Activated T-cell treated with anti-CD3 and anti-CD28 coated beads, Interleukin-2, amount 50 U/mL, for 72 hours (primary cell): ENCODE measurements around the gene PRR23B. TPM values are rescaled to one million over a fixed set of nuclear protein-coding genes. Genes with fewer than 3 reads are reported as not detected.

Experiments used
- ATAC-seq, 2 donors: fragments of 150-1000 bp; cut with Tn5 transposase; replicated peaks in 1 of 2; 2 replicates each; pipeline ENCODE4 v1.10.0; 2021; ENCODE audit warnings: moderate library complexity in 2 of 2, mild to moderate bottlenecking in 1 of 2
- DNase-seq, 2 donors: peaks; one replicate each; pipeline ENCODE4 v3.0.0; 2021 to 2022; ENCODE audit warnings: mixed read lengths in 1 of 2
- H3K27ac Mint-ChIP-seq: one replicate; pipeline ENCODE4 v1.8.0; 2022; ENCODE audit warnings: mild to moderate bottlenecking, moderate library complexity, mixed read lengths
- H3K27me3 Mint-ChIP-seq: one replicate; pipeline ENCODE4 v1.8.0; 2022; ENCODE audit warnings: low read depth, mixed read lengths
- H3K36me3 Mint-ChIP-seq, 2 donors: one replicate each; pipeline ENCODE4 v1.8.0; 2022; ENCODE audit warnings: mixed read lengths in 2 of 2, mild to moderate bottlenecking in 1 of 2; ENCODE audit not compliant: insufficient read depth in 2 of 2
- H3K4me1 Mint-ChIP-seq: one replicate; pipeline ENCODE4 v1.8.0; 2022; ENCODE audit warnings: low read depth, mixed read lengths
- H3K4me3 Mint-ChIP-seq, 2 donors: one replicate each; pipeline ENCODE4 v1.8.0; 2022; ENCODE audit warnings: mild to moderate bottlenecking in 2 of 2, mixed read lengths in 2 of 2, moderate library complexity in 2 of 2
- H3K9me3 Mint-ChIP-seq, 2 donors: one replicate each; pipeline ENCODE4 v1.8.0; 2022; ENCODE audit warnings: mixed read lengths in 2 of 2
- total RNA-seq, 2 donors: library from RNA; stranded (reverse); gene quantifications; one replicate each; pipeline ENCODE4 v1.2.3, GENCODE V29; 2022

The PRR23B gene
- total RNA-seq, 2 donors from 2014 or later = not detected

DNA sequence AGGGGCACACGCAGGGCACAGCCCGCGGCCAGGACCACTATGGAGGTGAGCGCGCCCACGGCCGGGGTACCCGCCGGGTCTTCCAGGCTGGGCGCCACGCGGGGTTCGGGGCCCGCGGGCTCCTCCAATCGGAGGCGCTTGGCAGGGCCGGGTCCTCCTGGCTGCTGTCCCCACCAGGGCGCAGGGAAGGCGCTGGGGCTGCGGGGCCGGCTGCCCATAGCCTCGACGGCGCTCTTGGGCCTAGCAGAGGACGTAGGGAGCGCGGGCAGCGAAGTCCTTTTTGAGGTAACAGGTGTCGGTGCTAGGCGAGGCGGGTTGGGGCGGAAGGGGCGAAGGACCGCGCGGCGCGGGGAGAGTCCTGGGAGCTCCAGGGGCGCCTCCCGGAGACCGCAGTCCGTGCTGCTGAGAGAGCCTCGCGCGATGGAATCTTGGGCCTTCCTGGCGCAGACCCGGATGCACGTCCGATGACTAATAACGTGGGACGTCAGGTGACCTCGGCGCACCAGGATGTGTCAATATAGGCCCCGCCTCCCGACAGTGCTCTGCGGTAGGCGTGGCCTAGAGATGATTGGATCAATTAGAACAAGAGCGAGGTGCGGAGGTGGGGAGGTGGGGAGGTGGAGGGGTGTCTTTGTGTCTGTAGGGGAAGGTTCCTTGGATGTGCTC lies 14.5 kb downstream of the PRR23B start, which contains the start of gene PRR23A:
PRR23A (minus strand) TSS at position 218 of the 666 bp plus-strand sequence; CDS start at position 218, 0 bp downstream.
- no peaks in the 10 kb centered on the region for H3K4me1 Mint-ChIP-seq
- H3K9me3 Mint-ChIP-seq = peaks cover 10 to 13% of the 10 kb centered on the region in 2 donors
- DNase-seq (no peak), ATAC-seq (no peak)
- H3K27me3 Mint-ChIP-seq = no peaks in the 10 kb centered on the region
- H3K27ac Mint-ChIP-seq = no peak within 1 kb of the TSS
- peaks cover 4 to 9% of the 10 kb centered on the region in 2 donors for H3K36me3 Mint-ChIP-seq
- H3K4me3 Mint-ChIP-seq = no peak within 1 kb of the TSS

GRCh38 chr3:139005356-139005993 lies 15.3 kb downstream of the PRR23B start:
- peaks cover 13 to 17% of the 10 kb centered on the region in 2 donors for H3K9me3 Mint-ChIP-seq
- ATAC-seq (no peak), DNase-seq (no peak)
- no peak overlapping the region for H3K4me3 Mint-ChIP-seq
- H3K4me1 Mint-ChIP-seq = no peaks in the 10 kb centered on the region
- H3K27ac Mint-ChIP-seq = no peak overlapping the region
- H3K36me3 Mint-ChIP-seq = peaks cover 7 to 10% of the 10 kb centered on the region in 2 donors
- no peaks in the 10 kb centered on the region for H3K27me3 Mint-ChIP-seq

GRCh38 chr3:138995706-138996105 lies 25.0 kb downstream of the PRR23B start:
- no peak overlapping the region for H3K4me3 Mint-ChIP-seq
- H3K9me3 Mint-ChIP-seq = no peaks in the 10 kb centered on the region
- no peak overlapping the region for H3K27ac Mint-ChIP-seq
- no peak for ATAC-seq
- H3K4me1 Mint-ChIP-seq = no peaks in the 10 kb centered on the region
- H3K27me3 Mint-ChIP-seq = peaks cover 28% of the 10 kb centered on the region
- no peaks in the 10 kb centered on the region for H3K36me3 Mint-ChIP-seq
- no peak for DNase-seq

DNA sequence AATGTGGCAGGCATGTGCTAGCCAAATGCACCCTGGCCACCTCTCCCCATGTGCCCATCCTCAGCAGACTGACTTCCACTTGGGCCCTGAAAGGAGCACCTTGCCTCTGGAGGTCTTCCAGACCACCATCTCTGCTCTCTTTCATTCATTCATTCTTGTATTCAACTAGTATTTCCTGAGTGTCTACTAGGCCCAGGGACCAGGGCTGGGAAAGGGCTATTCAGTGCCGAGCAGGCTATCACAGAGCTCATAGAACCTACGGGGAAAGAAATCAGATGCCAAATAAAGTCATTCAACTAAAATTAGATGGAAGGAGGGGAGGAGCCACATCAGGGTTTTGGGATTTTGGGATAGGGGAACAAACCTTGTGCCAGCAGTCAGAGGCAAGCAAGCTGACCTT lies 33.5 kb downstream of the PRR23B start:
- Mint-ChIP-seq H3K9me3 (no peaks in the 10 kb centered on the region), H3K27ac (no peak overlapping the region), H3K36me3 (no peaks in the 10 kb centered on the region), H3K27me3 (peaks cover 10% of the 10 kb centered on the region), H3K4me3 (no peak overlapping the region), H3K4me1 (no peaks in the 10 kb centered on the region)
- no peak for ATAC-seq
- DNase-seq = no peak

- no peaks in the 10 kb centered on the region for H3K36me3 Mint-ChIP-seq
- H3K4me1 Mint-ChIP-seq = no peaks in the 10 kb centered on the region
- H3K9me3 Mint-ChIP-seq = no peaks in the 10 kb centered on the region
- H3K27ac Mint-ChIP-seq = no peak overlapping the region
- H3K4me3 Mint-ChIP-seq = no peak overlapping the region
- H3K27me3 Mint-ChIP-seq = peaks cover 10% of the 10 kb centered on the region
- ATAC-seq (no peak), DNase-seq (no peak)
Measured at GRCh38 chr3:138985932-138986331, 34.8 kb downstream of the PRR23B start.

DNA sequence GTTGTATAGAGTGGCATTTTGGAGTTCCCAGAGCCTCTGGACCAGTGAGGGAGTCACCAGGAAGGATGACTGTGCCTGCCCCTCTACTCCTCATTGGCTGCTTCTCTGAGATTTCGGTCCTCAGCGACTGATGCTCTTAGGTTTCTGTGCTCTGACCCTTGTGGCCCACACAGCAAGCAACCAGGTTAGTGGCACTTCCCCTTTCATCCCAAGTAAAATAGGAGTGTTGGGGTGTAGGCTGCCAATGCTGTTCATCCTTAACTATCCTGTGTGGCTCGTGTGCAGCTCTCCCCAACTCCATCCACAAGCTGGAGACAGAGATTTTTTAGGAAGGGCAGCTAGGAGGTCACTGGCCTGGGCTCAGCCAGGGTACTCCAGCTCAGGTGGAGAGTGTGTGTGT lies 35.9 kb downstream of the PRR23B start:
- Mint-ChIP-seq H3K27ac (no peak overlapping the region), H3K27me3 (peaks cover 10% of the 10 kb centered on the region), H3K9me3 (no peaks in the 10 kb centered on the region), H3K4me3 (no peak overlapping the region), H3K36me3 (no peaks in the 10 kb centered on the region), H3K4me1 (no peaks in the 10 kb centered on the region)
- no peak for ATAC-seq
- DNase-seq = no peak

DNA sequence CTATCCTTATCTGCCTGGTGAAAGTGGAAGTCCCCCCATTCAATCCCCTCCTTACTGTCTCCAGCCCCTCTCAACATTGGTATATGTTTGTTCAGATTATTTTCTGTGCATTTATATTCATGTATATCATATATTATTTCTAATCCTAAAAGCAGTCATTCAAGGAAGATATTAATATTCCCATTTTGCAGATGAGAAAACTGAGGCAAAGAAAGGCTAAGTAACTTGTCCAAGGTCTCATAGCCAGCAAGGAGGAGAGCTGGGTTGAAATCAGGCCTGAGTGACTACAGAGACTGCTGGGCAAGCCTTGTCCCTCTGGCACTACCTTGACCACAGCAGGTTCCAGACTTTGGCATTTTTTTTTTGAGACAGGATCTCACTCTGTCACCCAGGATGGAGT lies 44.7 kb downstream of the PRR23B start:
- H3K27me3 Mint-ChIP-seq = peaks cover 8% of the 10 kb centered on the region
- H3K36me3 Mint-ChIP-seq = no peaks in the 10 kb centered on the region
- ATAC-seq = no peak
- no peak for DNase-seq
- no peaks in the 10 kb centered on the region for H3K4me1 Mint-ChIP-seq
- no peak overlapping the region for H3K27ac Mint-ChIP-seq
- H3K9me3 Mint-ChIP-seq = no peaks in the 10 kb centered on the region
- no peak overlapping the region for H3K4me3 Mint-ChIP-seq

- Mint-ChIP-seq H3K4me1 (no peaks in the 10 kb centered on the region), H3K9me3 (no peaks in the 10 kb centered on the region), H3K27ac (peak overlapping the region; percentile 30), H3K27me3 (peaks cover 14% of the 10 kb centered on the region), H3K4me3 (no peak overlapping the region), H3K36me3 (no peaks in the 10 kb centered on the region)
- ATAC-seq = no peak
- DNase-seq = no peak
Measured at GRCh38 chr3:138975351-138975750, 45.4 kb downstream of the PRR23B start.

GRCh38 chr3:138974462-138974861 lies 46.3 kb downstream of the PRR23B start:
- H3K4me3 Mint-ChIP-seq = no peak overlapping the region
- H3K27ac Mint-ChIP-seq = no peak overlapping the region
- ATAC-seq (no peak), DNase-seq (no peak)
- peaks cover 23% of the 10 kb centered on the region for H3K27me3 Mint-ChIP-seq
- H3K36me3 Mint-ChIP-seq = no peaks in the 10 kb centered on the region
- H3K9me3 Mint-ChIP-seq = no peaks in the 10 kb centered on the region
- no peaks in the 10 kb centered on the region for H3K4me1 Mint-ChIP-seq

DNA sequence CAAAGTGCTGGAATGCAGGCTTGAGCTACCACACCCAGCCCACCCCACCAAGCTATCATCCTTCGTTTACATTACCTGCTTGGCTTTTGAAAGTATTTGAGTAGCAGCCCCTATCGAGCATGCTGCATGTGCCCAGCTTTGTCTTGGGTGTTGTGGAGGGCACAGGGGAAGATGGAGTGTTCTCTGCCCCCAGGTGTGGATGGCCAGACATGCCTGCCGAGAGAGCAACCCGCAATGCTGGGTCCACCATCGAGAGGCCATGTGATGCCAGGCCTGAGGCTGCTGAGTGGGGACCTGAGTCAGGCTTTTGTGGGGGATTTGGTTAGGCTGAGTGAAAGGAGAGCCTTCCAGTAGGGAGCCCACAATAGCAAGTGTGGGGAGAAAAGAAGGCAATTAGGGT lies 47.8 kb downstream of the PRR23B start:
- peaks cover 24% of the 10 kb centered on the region for H3K27me3 Mint-ChIP-seq
- no peak overlapping the region for H3K4me3 Mint-ChIP-seq
- no peaks in the 10 kb centered on the region for H3K36me3 Mint-ChIP-seq
- no peaks in the 10 kb centered on the region for H3K9me3 Mint-ChIP-seq
- H3K27ac Mint-ChIP-seq = no peak overlapping the region
- no peaks in the 10 kb centered on the region for H3K4me1 Mint-ChIP-seq
- ATAC-seq (no peak), DNase-seq (no peak)

DNA sequence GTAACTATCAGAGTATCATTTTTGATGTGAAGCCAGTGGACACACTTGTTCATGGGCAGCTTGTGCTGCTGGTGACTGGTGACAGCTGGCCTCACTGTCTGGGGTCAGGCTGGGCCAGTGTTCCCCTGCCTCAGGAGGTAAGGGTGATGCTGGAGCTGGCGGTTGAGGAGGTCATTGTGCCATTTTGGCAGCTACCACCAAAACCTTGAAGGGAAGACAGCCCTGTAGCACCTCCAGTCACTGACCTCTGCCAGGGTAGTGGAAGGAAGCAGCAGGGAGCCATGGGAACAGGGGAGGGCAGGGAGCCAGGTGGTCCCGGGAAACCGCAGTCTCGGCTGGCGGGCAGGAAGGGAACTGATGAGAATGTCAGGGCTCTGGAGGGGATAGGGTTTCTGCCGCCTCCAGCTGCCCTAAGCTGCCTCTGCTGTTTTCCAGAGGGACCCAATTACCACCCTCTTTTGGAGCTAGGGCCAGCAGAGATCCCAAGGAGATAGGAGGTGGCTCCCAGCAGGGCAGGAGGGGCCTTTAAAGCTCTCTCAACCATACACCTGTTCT lies 48.9 kb downstream of the PRR23B start:
- Mint-ChIP-seq H3K27ac (no peak overlapping the region), H3K9me3 (no peaks in the 10 kb centered on the region), H3K27me3 (peaks cover 24% of the 10 kb centered on the region)

More for the DNA sequence above, 48.9 kb downstream of the PRR23B start:
- DNase-seq = no peak
- ATAC-seq = no peak
- no peaks in the 10 kb centered on the region for H3K36me3 Mint-ChIP-seq
- H3K4me1 Mint-ChIP-seq = no peaks in the 10 kb centered on the region
- H3K4me3 Mint-ChIP-seq = no peak overlapping the region
